GM10266 (cell line): ENCODE data around the gene DHRSX.

ENCODE experiments used
- DNase-seq: peaks from one replicate; pipeline ENCODE4 v3.0.0; 2012; ENCODE audit errors: extremely low spot score
- CTCF ChIP-seq: IDR thresholded peaks from 2 replicates; pipeline ENCODE4 v1.5.1; 2012; ENCODE audit warnings: mild to moderate bottlenecking, low read depth; ENCODE audit not compliant: control insufficient read depth, insufficient read depth; ENCODE audit errors: missing control alignments

Gene DHRSX

GRCh38 chrX:2418000-2418399 lies 82.8 kb downstream of the DHRSX start:
- TF ChIP-seq CTCF = no peak
- no peak for DNase-seq

- TF ChIP-seq CTCF = no peak
These were observed 83.7 kb downstream of the DHRSX start for GRCh38 chrX:2416851-2417604.

GRCh38 chrX:2414384-2414783 lies 86.4 kb downstream of the DHRSX start:
- DNase-seq = no peak
- no peak for TF ChIP-seq CTCF

More at GRCh38 chrX:2416851-2417604, 83.7 kb downstream of the DHRSX start:
- no peak for DNase-seq

GRCh38 chrX:2413969-2414368 lies 86.8 kb downstream of the DHRSX start:
- DNase-seq = no peak
- TF ChIP-seq CTCF = no peak

GRCh38 chrX:2412131-2412530 lies 88.6 kb downstream of the DHRSX start:
- DNase-seq = no peak
- TF ChIP-seq CTCF = no peak

- TF ChIP-seq CTCF = no peak
- DNase-seq = no peak
These were observed 90.3 kb downstream of the DHRSX start for GRCh38 chrX:2410279-2411020.

- no peak for DNase-seq
These were observed 91.0 kb downstream of the DHRSX start for GRCh38 chrX:2409796-2410195.

More at GRCh38 chrX:2409796-2410195, 91.0 kb downstream of the DHRSX start:
- TF ChIP-seq CTCF = no peak
